ENCODE data around the gene BRD9.
"Not testable (repeated sequence)": the region's sequence is repeated elsewhere in the genome, so short reads cannot be mapped to it uniquely, and the experiment has no call there.

DNA sequence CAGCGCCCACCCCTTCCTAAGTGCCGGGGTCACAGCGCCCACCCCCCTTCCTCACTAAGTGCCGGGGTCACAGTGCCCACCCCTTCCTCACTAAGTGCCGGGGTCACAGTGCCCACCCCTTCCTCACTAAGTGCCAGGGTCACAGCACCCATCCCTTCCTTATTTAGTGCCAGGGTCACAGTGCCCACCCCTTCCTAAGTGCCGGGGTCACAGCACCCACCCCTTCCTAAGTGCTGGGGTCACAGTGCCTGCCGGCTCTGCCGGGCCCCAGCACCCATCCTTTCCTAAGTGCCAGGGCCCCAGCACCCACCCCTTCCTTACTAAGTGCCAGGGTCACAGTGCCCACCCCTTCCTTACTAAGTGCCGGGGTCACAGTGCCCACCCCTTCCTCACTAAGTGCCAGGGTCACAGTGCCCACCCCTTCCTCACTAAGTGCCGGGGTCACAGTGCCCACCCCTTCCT lies 51.6 kb downstream of the BRD9 start:
- TF ChIP-seq CTCF, POLR2A (IDR thresholded peaks at IDR 0.05): not testable (repeated sequence)

Measured in adrenal gland (tissue), 5 donors.